ENCODE results near the gene ARVCF. TPM values are rescaled to one million over a fixed set of nuclear protein-coding genes. Genes with fewer than 3 reads are reported as not detected.
A peak's percentile ranks its signal among the peaks of the same experiment; 100 is the strongest.

ARVCF gene
- total RNA-seq, 2 experiments from 2014 or later, result 0.86 to 1.4 TPM

- Mint-ChIP-seq H3K27ac (no peak overlapping the region), H3K27me3 (ENCODE audit: low read depth) (peaks cover 31% of the 10 kb centered on the region), H3K4me3 (peak overlapping the region; percentile 82), H3K9me3 (ENCODE audit: insufficient read depth) (no peaks in the 10 kb centered on the region), H3K36me3 (ENCODE audit: low read depth) (peaks cover 6% of the 10 kb centered on the region), H3K4me1 (ENCODE audit: low read depth) (peaks cover 36% of the 10 kb centered on the region)
- DNase-seq (no peak), ATAC-seq (no peak)
- POLR2A ChIA-PET, result no interaction called here
- CTCF ChIA-PET, result interaction anchor here (1.5 kb wide), 1 partner anchor 111 kb away, joined by 4 read pairs; no protein-coding TSS in a partner anchor
Observed at GRCh38 chr22:20018001-20018400, 1.4 kb upstream of the ARVCF start.

GRCh38 chr22:20017622-20017958 is 967 bp upstream of the ARVCF start:
- ChIA-PET CTCF (interaction anchor here (1.5 kb wide), 1 partner anchor 111 kb away, joined by 4 read pairs; no protein-coding TSS in a partner anchor), POLR2A (no interaction called here)
- ATAC-seq, result no peak
- Mint-ChIP-seq H3K4me1 (ENCODE audit: low read depth) (peaks cover 32% of the 10 kb centered on the region), H3K4me3 (peak overlapping the region; percentile 82), H3K27ac (no peak overlapping the region), H3K36me3 (ENCODE audit: low read depth) (peaks cover 6% of the 10 kb centered on the region), H3K9me3 (ENCODE audit: insufficient read depth) (no peaks in the 10 kb centered on the region), H3K27me3 (ENCODE audit: low read depth) (peaks cover 31% of the 10 kb centered on the region)
- no peak for DNase-seq

DNA sequence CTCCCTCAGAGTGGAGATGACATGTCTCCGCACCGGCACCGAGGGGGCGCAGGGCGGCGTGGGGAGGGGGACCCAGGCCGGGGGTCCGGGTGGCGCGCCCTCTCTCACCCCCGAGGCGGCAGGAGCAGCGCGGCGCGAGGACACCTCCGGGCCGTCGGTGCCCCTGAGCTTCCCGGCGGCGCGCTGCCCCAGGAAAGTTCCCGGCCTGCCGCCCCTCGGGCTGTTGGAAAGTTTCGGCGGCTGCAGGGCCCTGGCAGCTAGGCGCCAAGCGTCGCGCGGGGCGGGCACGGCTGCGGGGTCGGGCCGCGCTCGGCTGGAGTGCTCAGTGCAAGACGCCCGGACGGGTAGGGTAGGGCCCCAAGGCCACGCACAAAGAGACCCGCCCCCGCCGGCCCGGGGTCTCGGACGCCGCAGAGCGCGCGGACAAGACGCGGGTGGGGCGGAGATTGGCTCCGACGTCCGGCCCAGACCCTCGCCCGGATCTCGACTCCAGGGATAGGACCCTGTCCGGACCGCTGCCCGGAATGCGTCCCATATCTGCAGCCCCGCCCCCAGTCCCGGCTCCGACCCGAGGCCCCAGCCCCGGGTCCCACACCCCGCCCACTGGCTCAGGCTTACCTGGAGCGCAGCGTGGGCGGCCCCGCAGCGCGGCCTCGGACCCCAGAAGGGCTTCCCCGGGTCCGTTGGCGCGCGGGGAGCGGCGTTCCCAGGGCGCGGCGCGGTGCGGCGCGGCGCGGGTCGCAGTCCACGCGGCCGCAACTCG is 471 bp downstream of the ARVCF start:
- H3K4me1 Mint-ChIP-seq (ENCODE audit: low read depth), result peaks cover 28% of the 10 kb centered on the region
- H3K36me3 Mint-ChIP-seq (ENCODE audit: low read depth), result no peaks in the 10 kb centered on the region
- H3K9me3 Mint-ChIP-seq (ENCODE audit: insufficient read depth), result no peaks in the 10 kb centered on the region
- DNase-seq, result no peak
- no peak for ATAC-seq
- peaks cover 31% of the 10 kb centered on the region for H3K27me3 Mint-ChIP-seq (ENCODE audit: low read depth)
- POLR2A ChIA-PET, result interaction anchor here (1.4 kb wide), 1 partner anchor 101 kb away, joined by 3 read pairs; the partner anchor contains the start of gene TRMT2A
- no peak overlapping the region for H3K4me3 Mint-ChIP-seq
- H3K27ac Mint-ChIP-seq, result no peak overlapping the region
- CTCF ChIA-PET, result interaction anchor here (0.9 to 1.2 kb wide), 4 partner anchors 19 to 95 kb away, joined by 3 to 4 read pairs (median 4); no protein-coding TSS in a partner anchor

GRCh38 chr22:20015187-20015625 is 1.4 kb downstream of the ARVCF start:
- Mint-ChIP-seq H3K36me3 (ENCODE audit: low read depth) (no peaks in the 10 kb centered on the region), H3K27ac (no peak overlapping the region), H3K4me1 (ENCODE audit: low read depth) (peaks cover 23% of the 10 kb centered on the region), H3K4me3 (peak overlapping the region; percentile 57), H3K9me3 (ENCODE audit: insufficient read depth) (no peaks in the 10 kb centered on the region), H3K27me3 (ENCODE audit: low read depth) (peaks cover 31% of the 10 kb centered on the region)
- ChIA-PET CTCF (interaction anchor here (0.9 to 1.3 kb wide), 4 partner anchors 18 to 285 kb away, joined by 3 to 4 read pairs (median 3); no protein-coding TSS in a partner anchor), POLR2A (interaction anchor here (1.4 kb wide), 1 partner anchor 102 kb away, joined by 3 read pairs; the partner anchor contains the start of gene TRMT2A)
- ATAC-seq (no peak), DNase-seq (no peak)

DNA sequence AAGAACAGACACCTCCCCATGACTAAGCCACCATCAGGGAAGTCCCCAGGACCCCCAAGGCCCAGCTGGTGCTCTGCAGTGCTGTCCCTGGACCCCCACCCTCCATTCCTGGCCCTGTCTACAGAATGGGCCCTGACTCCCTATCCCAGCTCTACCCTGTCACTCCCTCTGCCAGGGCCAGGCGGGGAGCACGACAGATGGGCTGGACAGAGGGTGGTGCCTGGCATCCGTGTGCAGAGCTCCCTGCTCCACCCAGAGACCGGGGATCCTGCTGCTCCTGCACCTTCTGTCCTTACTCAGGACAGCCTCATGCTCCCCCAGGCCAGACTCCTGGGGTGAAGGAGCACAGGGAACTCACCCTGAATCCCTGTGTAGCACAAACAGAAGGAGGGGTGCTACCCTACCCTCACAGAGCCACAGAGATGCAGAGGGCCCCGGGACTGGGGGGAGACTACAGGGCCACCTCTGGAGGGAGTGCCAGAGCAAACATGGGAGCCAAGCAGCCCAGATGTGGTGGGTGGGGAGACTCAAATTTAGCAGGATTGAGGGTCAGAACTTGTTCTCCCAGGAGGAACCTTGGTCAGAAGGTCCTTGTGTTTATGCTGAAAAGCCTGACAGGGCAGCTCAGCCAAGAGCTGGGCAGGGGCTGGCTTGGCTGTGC is 2.0 kb downstream of the ARVCF start:
- DNase-seq, result no peak
- Mint-ChIP-seq H3K4me3 (no peak overlapping the region), H3K36me3 (ENCODE audit: low read depth) (no peaks in the 10 kb centered on the region), H3K27ac (no peak overlapping the region), H3K27me3 (ENCODE audit: low read depth) (peaks cover 31% of the 10 kb centered on the region), H3K4me1 (ENCODE audit: low read depth) (peaks cover 19% of the 10 kb centered on the region), H3K9me3 (ENCODE audit: insufficient read depth) (no peaks in the 10 kb centered on the region)
- POLR2A ChIA-PET, result interaction anchor here (1.4 kb wide), 1 partner anchor 103 kb away, joined by 3 read pairs; the partner anchor contains the start of gene TRMT2A
- no peak for ATAC-seq
- CTCF ChIA-PET, result interaction anchor here (1.0 to 1.7 kb wide), 4 partner anchors 13 to 284 kb away, joined by 3 to 5 read pairs (median 4); no protein-coding TSS in a partner anchor

DNA sequence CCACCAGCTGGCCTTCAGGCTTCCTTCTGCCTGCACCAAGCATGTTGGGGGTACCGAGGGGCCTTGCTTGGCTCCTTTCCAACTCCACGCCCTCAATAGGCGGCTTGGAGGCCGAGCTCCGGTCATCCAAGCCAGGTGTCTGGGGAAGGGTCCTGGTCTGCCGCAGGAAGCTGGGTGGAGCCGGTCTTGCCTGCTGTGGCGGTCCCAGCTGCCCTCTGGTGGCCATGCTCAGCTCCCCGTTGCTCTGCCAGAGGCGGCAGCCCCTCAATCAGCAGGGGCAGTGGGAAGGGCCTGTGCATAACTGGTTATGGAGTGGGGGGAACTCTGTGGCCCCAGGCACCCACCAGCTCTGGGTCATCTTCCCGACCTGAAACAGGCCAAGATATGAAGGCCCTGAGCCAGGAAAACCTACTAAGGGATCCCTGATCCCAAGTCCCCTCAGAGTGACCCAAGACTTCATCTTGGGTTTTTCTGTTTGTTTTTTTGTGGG is 3.2 kb downstream of the ARVCF start:
- DNase-seq (peak; percentile 59), ATAC-seq (no peak)
- Mint-ChIP-seq H3K27ac (no peak overlapping the region), H3K27me3 (ENCODE audit: low read depth) (peaks cover 25% of the 10 kb centered on the region), H3K36me3 (ENCODE audit: low read depth) (no peaks in the 10 kb centered on the region), H3K4me3 (no peak overlapping the region), H3K4me1 (ENCODE audit: low read depth) (peaks cover 13% of the 10 kb centered on the region), H3K9me3 (ENCODE audit: insufficient read depth) (no peaks in the 10 kb centered on the region)
- ChIA-PET CTCF (interaction anchor here (0.8 to 2.4 kb wide), 9 partner anchors 9 to 116 kb away, joined by 3 to 16 read pairs (median 5); no protein-coding TSS in a partner anchor), POLR2A (interaction anchor here (0.6 to 1.2 kb wide), 2 partner anchors 25 to 29 kb away, joined by 3 read pairs; no protein-coding TSS in a partner anchor)

GRCh38 chr22:20012741-20013331 is 3.8 kb downstream of the ARVCF start:
- Mint-ChIP-seq H3K27me3 (ENCODE audit: low read depth) (peaks cover 21% of the 10 kb centered on the region), H3K27ac (no peak overlapping the region), H3K9me3 (ENCODE audit: insufficient read depth) (no peaks in the 10 kb centered on the region), H3K4me3 (no peak overlapping the region), H3K36me3 (ENCODE audit: low read depth) (no peaks in the 10 kb centered on the region), H3K4me1 (ENCODE audit: low read depth) (peaks cover 13% of the 10 kb centered on the region)
- DNase-seq, result no peak
- CTCF ChIA-PET, result interaction anchor here (0.8 to 2.4 kb wide), 10 partner anchors 9 to 117 kb away, joined by 3 to 16 read pairs (median 5); no protein-coding TSS in a partner anchor
- ATAC-seq, result no peak
- POLR2A ChIA-PET, result interaction anchor here (0.6 to 1.2 kb wide), 2 partner anchors 24 to 29 kb away, joined by 3 read pairs; no protein-coding TSS in a partner anchor

GRCh38 chr22:20011993-20012740 is 4.5 kb downstream of the ARVCF start:
- no peak overlapping the region for H3K4me3 Mint-ChIP-seq
- H3K9me3 Mint-ChIP-seq (ENCODE audit: insufficient read depth), result no peaks in the 10 kb centered on the region
- ChIA-PET POLR2A (no interaction called here), CTCF (interaction anchor here (1.2 to 2.4 kb wide), 6 partner anchors 9 to 118 kb away, joined by 3 to 16 read pairs (median 6); no protein-coding TSS in a partner anchor)
- no peak overlapping the region for H3K27ac Mint-ChIP-seq
- DNase-seq (no peak), ATAC-seq (no peak)
- H3K27me3 Mint-ChIP-seq (ENCODE audit: low read depth), result peaks cover 16% of the 10 kb centered on the region
- peaks cover 8% of the 10 kb centered on the region for H3K4me1 Mint-ChIP-seq (ENCODE audit: low read depth)
- no peaks in the 10 kb centered on the region for H3K36me3 Mint-ChIP-seq (ENCODE audit: low read depth)

DNA sequence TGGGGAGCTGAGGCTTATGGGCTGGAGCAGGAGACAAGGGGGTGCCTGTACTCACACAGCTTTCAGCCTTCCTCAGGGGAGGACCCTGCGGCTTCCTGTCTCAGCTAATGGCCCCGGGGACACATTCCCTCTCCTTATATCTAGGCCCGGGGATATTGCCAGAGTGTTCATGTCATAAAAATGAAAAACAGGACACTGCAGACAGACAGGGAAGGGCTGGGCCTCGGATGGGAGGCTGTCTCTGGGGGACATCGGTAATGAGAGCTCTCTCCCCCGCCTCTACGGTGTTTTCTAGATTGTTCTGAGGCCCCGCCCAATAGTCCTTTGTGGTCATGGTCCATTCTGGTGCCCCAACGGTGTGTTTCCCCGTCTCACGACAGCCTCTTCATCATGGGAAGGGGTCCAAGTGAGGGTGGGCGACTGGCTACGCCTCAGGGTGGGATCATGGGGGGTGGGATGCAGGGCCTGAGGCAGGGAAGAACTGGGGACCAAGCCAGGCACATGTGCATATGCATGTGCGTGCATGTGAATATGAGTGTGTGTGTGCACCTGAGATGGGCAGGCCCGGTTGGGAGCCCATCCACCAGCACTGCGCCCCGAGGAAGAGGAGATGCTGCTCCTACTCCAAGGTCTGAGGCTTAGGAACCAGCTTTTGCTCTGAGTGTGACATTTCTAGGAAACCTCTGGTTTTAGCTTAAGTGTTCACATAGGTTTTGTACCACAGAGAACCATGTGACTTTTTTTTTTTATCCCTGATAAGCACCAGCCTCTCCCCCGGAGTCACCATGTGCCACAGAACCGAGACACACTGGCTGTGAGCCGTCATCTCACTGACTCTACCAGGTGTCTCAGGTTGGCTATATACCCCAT is 5.3 kb downstream of the ARVCF start:
- Mint-ChIP-seq H3K4me1 (ENCODE audit: low read depth) (peaks cover 5% of the 10 kb centered on the region), H3K27me3 (ENCODE audit: low read depth) (peaks cover 14% of the 10 kb centered on the region), H3K36me3 (ENCODE audit: low read depth) (no peaks in the 10 kb centered on the region), H3K4me3 (no peak overlapping the region), H3K9me3 (ENCODE audit: insufficient read depth) (no peaks in the 10 kb centered on the region), H3K27ac (no peak overlapping the region)
- ATAC-seq, result no peak
- no peak for DNase-seq
- POLR2A ChIA-PET, result no interaction called here
- CTCF ChIA-PET, result interaction anchor here (1.2 to 2.4 kb wide), 2 partner anchors 45 to 64 kb away, joined by 3 to 7 read pairs; no protein-coding TSS in a partner anchor

GRCh38 chr22:20010307-20011122 is 6.1 kb downstream of the ARVCF start:
- ATAC-seq (no peak), DNase-seq (no peak)
- Mint-ChIP-seq H3K36me3 (ENCODE audit: low read depth) (no peaks in the 10 kb centered on the region), H3K27ac (no peak overlapping the region), H3K9me3 (ENCODE audit: insufficient read depth) (no peaks in the 10 kb centered on the region), H3K27me3 (ENCODE audit: low read depth) (peaks cover 12% of the 10 kb centered on the region), H3K4me1 (ENCODE audit: low read depth) (peaks cover 5% of the 10 kb centered on the region), H3K4me3 (no peak overlapping the region)
- ChIA-PET CTCF (no interaction called here), POLR2A (no interaction called here)

Data from activated CD8-positive, alpha-beta T cell treated with anti-CD3 and anti-CD28 coated beads, Interleukin-2, amount 10 ng/mL, durations not matched to agents 7 days and 5 days (primary cell).